NCI-H2107 treated with DMSO at 0.1 percent for 48 hours (cell line): ENCODE measurements around the gene ALDH1A2.
"Not testable (repeated sequence)": the region's sequence is repeated elsewhere in the genome, so short reads cannot be mapped to it uniquely, and the experiment has no call there.

Experiments
- DNase-seq: peaks from one replicate; lab custom pipeline; 2025; ENCODE audit not compliant: unreplicated experiment; lab: John Stamatoyannopoulos, UW

The ALDH1A2 gene

DNA sequence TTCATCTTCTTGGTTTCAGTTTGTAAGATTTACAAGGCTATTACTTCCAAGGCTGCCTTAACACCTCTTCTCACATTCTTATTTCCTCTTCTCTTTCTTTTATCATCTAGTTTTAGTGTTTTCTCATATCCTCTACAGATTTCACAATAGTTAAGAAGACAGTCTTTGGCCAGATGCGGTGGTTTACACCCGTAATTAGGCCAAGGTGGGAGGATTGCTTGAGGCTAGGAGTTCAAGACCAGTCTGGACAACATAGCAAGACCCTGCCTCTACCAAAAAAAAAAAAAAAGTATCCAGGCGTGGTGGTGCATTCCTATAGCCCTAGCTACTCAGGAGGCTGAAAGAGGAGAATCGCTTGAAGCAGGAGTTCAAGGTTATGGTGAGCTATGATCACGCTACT lies 3.5 kb upstream of the ALDH1A2 start:
- no peak for DNase-seq

- no peak for DNase-seq
These were observed 744 bp upstream of the ALDH1A2 start for GRCh38 chr15:58066042-58066867.

- DNase-seq = no peak
These were observed 499 bp downstream of the ALDH1A2 start for GRCh38 chr15:58064980-58065444.

DNA sequence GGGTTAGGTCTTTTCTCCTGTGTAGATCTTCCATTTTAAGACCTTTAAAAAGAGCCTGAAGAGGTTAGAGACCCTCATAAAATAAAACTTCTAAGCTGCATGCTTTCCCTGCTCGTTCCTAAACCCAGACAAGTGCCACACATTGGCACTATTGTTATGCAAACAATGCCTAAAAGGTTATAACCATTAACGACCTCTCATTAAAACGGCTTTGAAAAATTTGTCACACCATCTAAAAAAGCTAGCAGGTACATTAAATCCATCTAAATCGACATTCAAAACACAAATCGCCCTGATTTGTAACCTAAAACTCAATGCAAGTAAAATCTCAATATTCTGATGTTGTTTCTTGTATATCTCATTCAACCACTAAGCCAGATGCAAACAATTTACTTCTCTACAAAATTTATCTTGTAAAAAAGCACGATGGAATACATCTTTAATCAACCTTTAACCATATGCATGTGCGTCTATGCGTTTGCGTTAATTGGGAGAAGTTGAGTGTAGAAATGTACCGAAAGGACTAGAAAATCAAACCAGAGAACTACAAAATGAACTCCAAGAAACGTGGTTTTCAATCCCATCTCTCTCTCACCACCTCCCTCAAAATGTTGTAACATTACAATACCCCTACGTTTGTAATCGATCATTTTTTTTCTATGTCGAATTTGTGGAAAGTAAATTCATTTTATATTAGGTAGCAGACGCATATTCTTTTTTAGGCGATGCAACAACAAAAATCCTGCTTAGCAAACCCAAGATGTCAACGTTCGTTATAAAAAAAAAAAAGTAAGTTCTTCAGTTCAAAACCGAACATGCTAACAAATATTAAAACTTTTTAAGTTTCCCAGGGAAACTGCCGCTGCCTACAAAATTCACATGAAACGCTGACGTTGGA lies 1.2 kb downstream of the ALDH1A2 start:
- DNase-seq = no peak

- DNase-seq = no peak
These were observed 1.9 kb downstream of the ALDH1A2 start for GRCh38 chr15:58063614-58064013.

- no peak for DNase-seq
These were observed 2.5 kb downstream of the ALDH1A2 start for GRCh38 chr15:58062983-58063382.

GRCh38 chr15:58062175-58062574 lies 3.3 kb downstream of the ALDH1A2 start:
- no peak for DNase-seq

- DNase-seq = no peak
These were observed 4.9 kb downstream of the ALDH1A2 start for GRCh38 chr15:58060575-58060974.

GRCh38 chr15:58058729-58059128 lies 6.8 kb downstream of the ALDH1A2 start:
- DNase-seq = no peak

GRCh38 chr15:58058073-58058472 lies 7.4 kb downstream of the ALDH1A2 start:
- no peak for DNase-seq

GRCh38 chr15:58057559-58057958 lies 8.0 kb downstream of the ALDH1A2 start:
- no peak for DNase-seq

DNA sequence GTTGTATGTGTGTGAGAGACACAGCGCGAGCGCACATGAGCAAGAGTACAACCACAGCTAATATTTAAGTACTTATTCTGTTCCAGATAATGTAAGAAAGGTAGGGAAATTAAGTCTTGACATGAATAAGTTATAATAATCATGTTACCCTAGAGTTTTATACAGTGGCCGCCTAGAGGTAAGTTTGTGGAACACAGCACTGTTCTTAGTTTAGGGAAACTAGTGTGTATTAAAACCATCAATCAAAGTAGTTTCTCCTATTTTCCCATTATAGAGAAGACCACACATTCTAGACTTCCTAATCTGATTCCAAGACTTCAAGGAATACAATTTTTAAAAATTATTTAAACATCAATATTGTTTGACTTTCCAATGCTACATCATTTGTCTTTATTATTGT lies 9.5 kb downstream of the ALDH1A2 start:
- DNase-seq = no peak

GRCh38 chr15:58053315-58054153 lies 12.0 kb downstream of the ALDH1A2 start:
- DNase-seq = no peak

GRCh38 chr15:58052334-58052733 lies 13.2 kb downstream of the ALDH1A2 start:
- DNase-seq = no peak

GRCh38 chr15:58049520-58050227 lies 15.8 kb downstream of the ALDH1A2 start:
- no peak for DNase-seq

DNA sequence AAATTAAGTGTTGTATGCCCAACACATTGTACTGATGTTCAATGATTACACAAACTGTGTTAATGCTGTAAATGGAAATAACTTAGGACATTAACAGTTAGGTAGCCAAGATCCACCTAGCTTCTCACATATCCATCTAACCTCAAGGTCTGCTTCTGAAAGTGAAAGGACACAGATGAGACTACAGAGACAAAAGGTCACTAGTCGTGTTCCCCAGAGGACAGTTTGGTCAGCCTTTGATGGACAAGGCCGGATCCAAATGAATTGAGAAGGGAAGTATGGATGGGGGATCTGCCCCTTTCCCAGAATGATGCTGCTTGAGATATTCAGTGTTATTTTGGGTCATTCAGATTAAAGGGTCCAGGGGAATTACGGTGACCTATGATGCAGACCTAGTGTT lies 17.2 kb downstream of the ALDH1A2 start:
- no peak for DNase-seq

- no peak for DNase-seq
These were observed 18.4 kb downstream of the ALDH1A2 start for GRCh38 chr15:58047149-58047548.

DNA sequence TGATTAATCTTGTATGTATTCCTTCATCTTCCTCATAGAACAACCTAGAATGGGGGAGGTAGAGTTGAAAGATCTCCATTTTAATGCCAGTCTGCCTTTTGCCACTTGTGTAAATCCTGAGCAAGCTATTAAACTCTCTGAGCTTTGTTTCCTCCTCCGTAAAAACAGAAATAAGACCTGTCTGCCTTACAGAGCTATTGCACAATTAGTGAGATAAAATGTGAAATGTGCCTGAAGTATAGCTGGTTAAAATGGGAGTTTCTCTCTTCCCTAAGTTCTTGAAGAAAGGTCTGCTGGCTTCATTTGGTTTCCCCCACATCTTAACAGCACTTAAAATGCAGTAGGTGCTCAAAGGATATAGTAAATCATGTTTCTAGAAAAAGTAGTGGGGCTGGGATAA lies 19.0 kb downstream of the ALDH1A2 start:
- DNase-seq = no peak

DNA sequence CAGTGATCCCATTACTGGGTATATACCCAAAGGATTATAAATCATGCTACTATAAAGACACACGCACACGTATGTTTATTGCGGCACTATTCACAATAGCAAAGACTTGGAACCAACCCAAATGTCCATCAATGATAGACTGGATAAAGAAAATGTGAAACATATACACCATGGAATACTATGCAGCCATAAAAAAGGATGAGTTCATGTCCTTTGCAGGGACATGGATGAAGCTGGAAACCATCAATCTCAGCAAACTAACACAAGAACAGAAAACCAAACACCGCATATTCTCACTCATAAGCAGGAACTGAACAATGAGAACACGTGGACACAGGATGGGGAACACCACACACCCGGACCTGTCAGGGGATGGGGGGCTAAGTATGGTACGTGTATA lies 20.1 kb downstream of the ALDH1A2 start:
- not testable (repeated sequence) for DNase-seq

DNA sequence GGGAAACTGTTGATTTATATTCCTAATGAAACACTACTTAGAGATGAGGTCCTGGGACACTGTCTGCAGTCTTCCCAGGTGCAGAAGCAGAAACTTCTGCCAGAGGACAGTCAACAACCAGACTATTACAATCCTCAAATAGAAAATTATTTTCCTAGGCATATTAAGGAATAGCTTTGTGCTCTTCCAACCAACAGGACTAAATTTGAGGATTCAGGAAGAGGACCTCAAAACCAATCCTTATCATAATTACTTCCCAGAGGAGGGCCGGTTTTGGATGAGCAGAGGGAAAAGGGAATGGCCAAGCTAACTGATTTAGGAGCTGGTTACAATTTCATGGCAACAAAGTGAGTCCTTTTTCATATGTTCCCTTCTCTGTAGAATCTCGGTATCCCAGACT lies 21.0 kb downstream of the ALDH1A2 start:
- DNase-seq = no peak
